Tibial nerve (tissue), 4 donors: ENCODE measurements around the gene CENPP.
"Not testable (repeated sequence)": the region's sequence is repeated elsewhere in the genome, so short reads cannot be mapped to it uniquely, and the experiment has no call there.

Experiments
- EP300 ChIP-seq, 2 donors: sonication (generic); formaldehyde crosslinking; IDR thresholded peaks; one replicate each; pipeline ENCODE4 v1.6.1; 2017; ENCODE audit warnings: antibody characterized with exemption in 2 of 2, mild to moderate bottlenecking in 1 of 2
- TF ChIP-seq, protein P1 (sequence below), 5 experiments: fragments of 200-600 bp in 3 of 5; fragments of 450-650 bp in 2 of 5; sonication (generic) in 3 of 5; IDR thresholded peaks; one replicate each; pipeline ENCODE4 v1.5.1; 2016 to 2019; ENCODE audit warnings: antibody characterized with exemption in 5 of 5, mild to moderate bottlenecking in 3 of 5, moderate library complexity in 2 of 5

- not testable (repeated sequence) for TF ChIP-seq EP300 (IDR thresholded peaks at IDR 0.05)
- TF ChIP-seq, protein P1, sequence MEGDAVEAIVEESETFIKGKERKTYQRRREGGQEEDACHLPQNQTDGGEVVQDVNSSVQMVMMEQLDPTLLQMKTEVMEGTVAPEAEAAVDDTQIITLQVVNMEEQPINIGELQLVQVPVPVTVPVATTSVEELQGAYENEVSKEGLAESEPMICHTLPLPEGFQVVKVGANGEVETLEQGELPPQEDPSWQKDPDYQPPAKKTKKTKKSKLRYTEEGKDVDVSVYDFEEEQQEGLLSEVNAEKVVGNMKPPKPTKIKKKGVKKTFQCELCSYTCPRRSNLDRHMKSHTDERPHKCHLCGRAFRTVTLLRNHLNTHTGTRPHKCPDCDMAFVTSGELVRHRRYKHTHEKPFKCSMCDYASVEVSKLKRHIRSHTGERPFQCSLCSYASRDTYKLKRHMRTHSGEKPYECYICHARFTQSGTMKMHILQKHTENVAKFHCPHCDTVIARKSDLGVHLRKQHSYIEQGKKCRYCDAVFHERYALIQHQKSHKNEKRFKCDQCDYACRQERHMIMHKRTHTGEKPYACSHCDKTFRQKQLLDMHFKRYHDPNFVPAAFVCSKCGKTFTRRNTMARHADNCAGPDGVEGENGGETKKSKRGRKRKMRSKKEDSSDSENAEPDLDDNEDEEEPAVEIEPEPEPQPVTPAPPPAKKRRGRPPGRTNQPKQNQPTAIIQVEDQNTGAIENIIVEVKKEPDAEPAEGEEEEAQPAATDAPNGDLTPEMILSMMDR (IDR thresholded peaks at IDR 0.05), result not testable (repeated sequence)
Measured at GRCh38 chr9:92623936-92624335, 298.2 kb downstream of the CENPP start.
